K562 (cell line): Measurements from ENCODE around the gene ANKRD13A. TPM values are rescaled to one million over a fixed set of nuclear protein-coding genes. Genes with fewer than 3 reads are reported as not detected.
A peak's percentile ranks its signal among the peaks of the same experiment; 100 is the strongest.

Experiments
- ATAC-seq: fragments of 200-7000 bp; cut with Tn5 transposase; 3 replicates; pipeline ENCODE4 v1.9.1; 2020; ENCODE audit warnings: moderate library complexity
- BruUV-seq: library from RNA; stranded (reverse); fragments of 400-500 nt; replicated peaks from 2 replicates; lab custom pipeline; 2021; lab: Mats Ljungman, UMichigan
- CTCF ChIA-PET: fragments of 300-600 bp; formaldehyde crosslinking; extraction: SDS; loops from one replicate; lab custom pipeline; 2021; ENCODE audit warnings: low intra/inter-chr PET ratio; lab: Yijun Ruan, JAX
- POLR2A ChIA-PET: fragments of 300-600, 350-650 bp; sonication (Branson Sonifier 250); formaldehyde crosslinking; extraction: SDS; loops from one replicate; lab custom pipeline; 2021; ENCODE audit warnings: antibody characterized with exemption, inconsistent platforms; lab: Yijun Ruan, JAX
- DNase-seq, 4 experiments: peaks; one replicate each; pipeline versions ENCODE4 v3.0.0 to v3.0.0-alpha.2; 2011 to 2018; ENCODE audit warnings: low spot score in 3 of 4, mixed read lengths in 3 of 4; ENCODE audit errors: extremely low read depth in 1 of 4
- FAIRE-seq: peaks from 2 replicates; lab custom pipeline; 2011; peaks lifted over from hg19 to GRCh38; lab: Jason Lieb, UNC
- H2AFZ ChIP-seq: 2 replicates; pipeline ENCODE4 v1.6.0; 2011; ENCODE audit warnings: low read depth, low read length, control low read depth, inconsistent platforms
- H3K27ac ChIP-seq: fragments of 200-600 bp; 3 replicates; pipeline ENCODE4 v1.8.0; 2011; ENCODE audit warnings: low read depth, mild to moderate bottlenecking, control low read depth, inconsistent platforms, low read length, moderate library complexity, mixed read lengths; ENCODE audit errors: extremely low read depth
- H3K27me3 ChIP-seq, 2 experiments: fragments of 300-600 bp in 1 of 2; 2 replicates in 1 of 2; 3 replicates in 1 of 2; pipeline versions ENCODE4 v1.6.0 to v1.8.0; 2011; ENCODE audit warnings: inconsistent platforms in 2 of 2, low read length in 2 of 2, mild to moderate bottlenecking in 1 of 2, mixed read lengths in 1 of 2, moderate library complexity in 1 of 2; ENCODE audit not compliant: control insufficient read depth in 2 of 2, insufficient read depth in 2 of 2
- H3K36me3 ChIP-seq: fragments of 300-600 bp; 3 replicates; pipeline ENCODE4 v1.8.0; 2011; ENCODE audit warnings: mild to moderate bottlenecking, low read length, inconsistent platforms; ENCODE audit not compliant: control insufficient read depth, insufficient read depth
- H3K4me1 ChIP-seq, 2 experiments: fragments of 200-600 bp in 1 of 2; replicated peaks in 1 of 2; 2 replicates in 1 of 2; 3 replicates in 1 of 2; pipeline versions ENCODE4 v1.5.1 to v1.8.0; 2011; ENCODE audit warnings: inconsistent platforms in 2 of 2, low read length in 2 of 2, mild to moderate bottlenecking in 1 of 2, mixed read lengths in 1 of 2, moderate library complexity in 1 of 2; ENCODE audit not compliant: control insufficient read depth in 2 of 2, insufficient read depth in 2 of 2
- H3K4me2 ChIP-seq: 2 replicates; pipeline ENCODE4 v1.6.1; 2011; ENCODE audit warnings: low read length, control low read depth, inconsistent platforms, mixed read lengths; ENCODE audit not compliant: insufficient read depth
- H3K4me3 ChIP-seq: fragments of 200-600 bp; sonication (generic), shearing (Covaris generic); 2 replicates; pipeline ENCODE4 v1.5.1; 2016; ENCODE audit warnings: control low read depth, inconsistent platforms
- H3K79me2 ChIP-seq: fragments of 200-600 bp; 3 replicates; pipeline ENCODE4 v1.8.0; 2011; ENCODE audit warnings: low read length, inconsistent platforms; ENCODE audit not compliant: control insufficient read depth, insufficient read depth
- H3K9ac ChIP-seq, 2 experiments: 2 replicates each; pipeline versions ENCODE4 v1.6.0 to v1.6.1; 2011; ENCODE audit warnings: low read depth in 2 of 2, low read length in 2 of 2, control low read depth in 1 of 2, inconsistent platforms in 1 of 2, mild to moderate bottlenecking in 1 of 2, mixed read lengths in 1 of 2; ENCODE audit not compliant: insufficient read depth in 1 of 2
- H3K9me1 ChIP-seq: one replicate; pipeline ENCODE4 v1.6.0; 2011; ENCODE audit warnings: inconsistent platforms, mild to moderate bottlenecking, low read length, moderate library complexity; ENCODE audit not compliant: control insufficient read depth, insufficient read depth
- H3K9me3 ChIP-seq: replicated peaks from 2 replicates; pipeline ENCODE4 v1.5.1; 2011; ENCODE audit warnings: low read depth, low read length, inconsistent platforms; ENCODE audit not compliant: control insufficient read depth, insufficient read depth
- H4K20me1 ChIP-seq: replicated peaks from 2 replicates; pipeline ENCODE4 v1.6.1; 2011; ENCODE audit warnings: low read length, inconsistent platforms, mixed read lengths; ENCODE audit not compliant: control insufficient read depth, insufficient read depth
- CAMTA2 ChIP-seq: fragments of 250-450 bp; sonication (Bioruptor Pico); conservative IDR thresholded peaks from 2 replicates; pipeline ENCODE4 v1.5.1; 2022
- EP300 ChIP-seq: IDR thresholded peaks from 2 replicates; pipeline ENCODE4 v1.6.1; 2012; ENCODE audit warnings: low read length, improper control_type of control experiment
- PRDM10 ChIP-seq: fragments of 450-650 bp; IDR thresholded peaks from 2 replicates; pipeline ENCODE4 v1.6.1; 2018; ENCODE audit not compliant: partially characterized antibody
- SNAPC5 ChIP-seq: fragments of 250-450 bp; sonication (Bioruptor Pico); IDR thresholded peaks from 2 replicates; pipeline ENCODE4 v1.8.0; 2021; ENCODE audit warnings: moderate library complexity, mild to moderate bottlenecking, inconsistent platforms
- ZNF449 ChIP-seq: fragments of 250-450 bp; sonication (Bioruptor Pico); IDR thresholded peaks from 2 replicates; pipeline ENCODE4 v1.8.0; 2022; ENCODE audit warnings: moderate library complexity, mild to moderate bottlenecking, inconsistent platforms
- WGBS: fragments of 100-300 bp; shearing (Covaris generic); methylation state at CpG from one replicate; pipeline ENCODE4 v1.1.6; 2016; ENCODE audit warnings: low coverage, mixed read lengths; ENCODE audit not compliant: insufficient coverage; ENCODE audit errors: missing lambda C conversion rate; 5-methylcytosine and 5-hydroxymethylcytosine counted together
- in situ Hi-C: fragments of 300-500 bp; cut with MboI; formaldehyde crosslinking; loops from 4 replicates; pipeline ENCODE4 v1.15.0; 2018; ENCODE audit warnings: inconsistent platforms, mixed read lengths
- intact Hi-C: fragments of 100-400 bp; cut with micrococcal nuclease; formaldehyde crosslinking; loops from 2 replicates; pipeline ENCODE4 v1.14.2; 2022
- polyA plus RNA-seq, 8 experiments: library from polyadenylated mRNA; depleted of rRNA in 4 of 8; stranded (reverse) in 5 of 8; unstranded in 3 of 8; fragments of >200 nt; fragmentation: Nextera tagmentation in 2 of 8; fragmentation: Illumina TruSeq in 1 of 8; extraction: Ambion mirVana in 2 of 8; extraction: Trizol in 1 of 8; gene quantifications; 2 replicates each; pipeline versions ENCODE4 v1.2.1 to v1.2.3, GENCODE V29; 2011 to 2014; ENCODE audit warnings: inconsistent platforms in 1 of 8, missing spikeins in 1 of 8
- total RNA-seq, 7 experiments: library from RNA; depleted of rRNA in 6 of 7; stranded (reverse); fragments of >200 nt in 6 of 7; fragmentation: Illumina TruSeq in 2 of 7; extraction: Trizol in 2 of 7; gene quantifications; 2 replicates each; pipeline versions ENCODE4 v1.2.1 to v1.2.3, GENCODE V29; 2011 to 2021; ENCODE audit warnings: low replicate concordance in 1 of 7

Gene ANKRD13A
- total and polyA plus RNA-seq, 9 of the 15 experiments (the other 6 are each of a cell fraction or from before 2014, with no cell fraction given): 5.0 to 55.0 (median 41.5) TPM

GRCh38 chr12:109997393-109997792, 1.8 kb upstream of the ANKRD13A start:
- H3K4me2 ChIP-seq: no peak overlapping the region
- no peak for DNase-seq
- intact Hi-C loops: no loop called here
- BruUV-seq: no TSS peak
- WGBS: 65% methylated on average over 4 of the region's 4 CpGs
- no peak for ATAC-seq
- TF ChIP-seq EP300 (no peak), ZNF449 (CRISPR knock-in tag) (no peak), CAMTA2 (CRISPR knock-in tag) (no peak), PRDM10 (peak; percentile 54), SNAPC5 (no peak)
- no peaks in the 10 kb centered on the region for H4K20me1 ChIP-seq
- H3K9me1 ChIP-seq: no peaks in the 10 kb centered on the region
- H3K36me3 ChIP-seq: no peaks in the 10 kb centered on the region; the same call in 2 of the 3 replicates
- no peaks in the 10 kb centered on the region for H3K9me3 ChIP-seq
- in situ Hi-C loops: no loop called here
- POLR2A ChIA-PET: no interaction called here
- peaks cover 23 to 32% of the 10 kb centered on the region in 2 experiments for H3K4me1 ChIP-seq
- CTCF ChIA-PET: no interaction called here
- H2AFZ ChIP-seq: peak overlapping the region; percentile 100
- FAIRE-seq: no peak
- H3K27ac ChIP-seq: no peak overlapping the region
- H3K27me3 ChIP-seq: no peaks in the 10 kb centered on the region
- no peak overlapping the region for H3K4me3 ChIP-seq
- H3K9ac ChIP-seq: no peak overlapping the region
- peaks cover 53% of the 10 kb centered on the region for H3K79me2 ChIP-seq
